Measurements from ENCODE around the gene CLDN14.

GRCh38 chr21:36459098-36459497 is 20.8 kb downstream of the CLDN14 start:
- TF ChIP-seq CTCF (IDR thresholded peaks at IDR 0.05) (no peak), POLR2A (IDR thresholded peaks at IDR 0.05) (no peak)
